Stimulated activated CD4-positive, alpha-beta T cell treated with anti-CD3 and anti-CD28 coated beads, Interleukin-2, amount 100 ng/mL, for 48 hours (primary cell): ENCODE measurements around the gene HSD17B10.
A peak's percentile ranks its signal among the peaks of the same experiment; 100 is the strongest.
"Not testable (repeated sequence)": the region's sequence is repeated elsewhere in the genome, so short reads cannot be mapped to it uniquely, and the experiment has no call there.

Experiments used
- DNase-seq, 2 donors: peaks; one replicate each; pipeline ENCODE4 v3.0.0-alpha.2; 2020

Gene HSD17B10

DNA sequence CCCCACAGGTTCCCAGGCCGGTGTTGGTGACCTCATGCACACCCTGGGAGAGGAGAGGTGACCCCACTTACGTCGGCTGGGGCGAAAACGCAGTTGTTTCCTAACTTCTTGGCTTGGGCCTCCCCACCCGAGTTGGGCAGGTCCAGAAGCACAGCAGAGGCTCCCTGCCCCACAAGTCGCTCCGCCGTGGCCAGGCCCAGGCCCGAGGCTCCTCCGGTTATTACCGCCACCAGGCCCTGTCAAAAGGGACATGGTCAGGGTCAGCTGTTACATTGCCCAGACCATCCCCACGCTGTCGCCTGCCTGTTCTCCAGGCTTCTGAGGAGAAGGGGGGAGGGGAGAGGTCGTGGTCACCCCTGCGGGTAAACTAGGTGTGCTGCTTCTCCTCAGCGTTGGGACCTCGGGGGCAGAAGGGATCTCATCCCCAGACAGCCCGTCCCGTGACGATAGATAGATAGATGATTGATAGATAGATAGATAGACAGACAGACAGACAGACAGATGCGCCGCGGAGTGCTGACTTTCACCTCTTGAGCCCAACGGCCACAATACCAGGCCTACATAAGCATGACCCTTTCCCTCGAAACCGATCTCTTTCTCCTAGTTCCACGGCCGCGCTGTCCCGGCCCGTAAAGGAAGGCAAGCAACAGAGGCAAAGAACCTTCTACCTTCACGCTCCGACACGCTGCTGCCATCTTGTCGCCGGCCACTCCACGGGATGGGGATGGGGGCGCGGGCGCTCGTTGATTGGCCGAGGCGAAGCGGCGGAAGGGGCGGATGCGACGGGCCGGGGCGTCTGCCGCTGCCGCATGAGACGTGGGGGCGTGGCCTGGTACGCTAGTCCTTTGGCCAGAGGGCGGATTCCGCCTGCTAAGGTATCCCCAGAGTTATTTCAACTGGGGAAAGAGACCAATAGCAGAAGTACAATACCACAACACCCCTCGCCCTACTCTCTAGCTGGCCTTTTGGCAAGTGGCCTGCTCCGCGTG is at the start of gene HSD17B10:
Gene HSD17B10 (minus strand): TSS at position 720 of the 989 bp plus-strand sequence. CDS start 25 bp downstream, at position 695.
- peak; percentile 76 to 84 for DNase-seq

DNA sequence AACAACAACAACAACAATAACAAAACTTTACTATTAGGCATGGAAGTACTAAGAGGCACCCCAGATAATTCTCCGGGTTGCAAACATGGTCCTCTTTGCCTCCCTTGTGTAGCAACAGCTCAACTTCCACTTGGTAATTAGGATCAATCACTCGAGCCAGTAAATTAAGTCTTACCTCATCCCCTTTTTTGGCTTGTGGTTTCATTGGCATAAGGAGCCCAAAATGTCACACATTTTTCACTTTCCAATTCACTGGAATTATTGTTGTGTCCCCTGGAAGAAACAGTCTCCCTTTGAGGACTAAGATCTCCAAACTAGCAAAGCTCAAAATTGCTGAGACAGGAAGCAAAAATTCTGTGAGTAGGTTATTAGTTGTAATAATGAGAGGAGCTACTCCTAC is 49.2 kb upstream of the HSD17B10 start:
- DNase-seq, result no peak

DNA sequence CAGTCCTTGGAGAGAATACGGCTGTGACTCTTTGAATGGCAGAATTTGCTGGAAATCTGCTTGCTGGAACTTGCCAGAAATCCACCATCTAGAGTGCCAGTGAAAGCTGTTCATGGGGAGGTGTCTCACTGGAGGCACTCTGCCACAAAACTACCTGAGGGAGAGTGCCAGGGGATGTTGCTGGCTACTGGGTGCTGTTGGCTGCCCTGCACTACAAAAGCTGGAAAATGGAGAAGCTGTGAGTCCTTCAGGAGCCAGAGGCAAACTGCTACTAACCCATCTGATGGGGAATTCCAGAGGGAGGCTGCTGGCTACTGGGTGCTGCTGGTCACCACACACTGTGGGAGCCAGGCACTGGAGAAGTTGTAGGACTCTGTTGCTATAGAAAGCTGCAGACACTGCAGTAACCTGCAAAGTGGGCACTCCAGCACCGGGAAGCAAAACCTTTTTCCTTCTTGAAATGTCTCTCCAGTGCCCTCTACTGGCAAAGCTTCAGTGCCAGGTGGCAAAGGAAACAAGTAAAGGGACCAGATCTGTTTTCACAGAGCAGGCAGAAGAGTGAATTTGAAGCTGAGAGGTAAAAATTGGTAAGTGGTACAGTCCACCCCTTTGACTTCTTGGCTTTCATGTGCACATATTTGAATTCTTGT is 47.8 kb upstream of the HSD17B10 start:
- peak; percentile 37 to 46 for DNase-seq

DNA sequence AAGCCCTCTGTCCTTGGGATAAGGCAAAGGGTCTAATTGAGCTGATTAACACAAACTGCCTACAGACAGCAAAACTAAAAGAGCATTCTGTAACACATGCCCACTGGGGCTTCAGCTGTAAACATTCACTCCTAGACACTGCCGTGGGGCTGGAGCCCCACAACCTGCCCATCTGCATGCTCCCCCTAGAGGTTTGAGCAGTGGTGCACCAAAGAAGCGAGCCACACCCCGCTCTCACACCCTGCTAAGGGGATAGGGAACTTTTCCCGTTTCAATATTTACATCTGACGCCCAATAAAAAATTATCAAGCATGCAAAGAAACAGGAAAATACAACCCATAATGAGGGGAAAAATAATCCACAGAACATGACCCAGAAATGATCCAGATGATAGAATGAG is 46.9 kb upstream of the HSD17B10 start:
- DNase-seq, result peak; percentile 1 to 4

- DNase-seq, result no peak
These were observed 45.1 kb upstream of the HSD17B10 start for GRCh38 chrX:53479301-53479700.

DNA sequence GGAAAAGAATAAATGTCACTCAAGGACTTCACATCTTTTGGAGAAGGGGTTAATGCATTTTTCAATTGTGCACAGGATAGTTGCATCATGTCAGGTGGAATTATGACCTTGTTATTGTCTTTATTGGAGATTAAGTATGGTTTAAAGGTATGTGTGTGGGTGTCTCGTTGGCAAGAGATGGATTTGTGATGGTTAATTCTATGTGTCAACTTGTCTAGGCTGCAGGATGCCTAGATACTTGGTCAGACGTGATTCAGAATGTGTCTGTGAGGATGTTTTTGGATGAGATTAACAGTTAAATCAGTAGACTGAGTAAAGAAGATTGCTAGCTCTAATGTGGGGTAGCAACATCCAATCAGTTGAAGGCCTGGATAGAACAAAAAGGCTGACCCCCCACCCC is 42.2 kb upstream of the HSD17B10 start:
- DNase-seq, result no peak

- DNase-seq, result no peak
These were observed 40.5 kb upstream of the HSD17B10 start for GRCh38 chrX:53474707-53475106.

DNA sequence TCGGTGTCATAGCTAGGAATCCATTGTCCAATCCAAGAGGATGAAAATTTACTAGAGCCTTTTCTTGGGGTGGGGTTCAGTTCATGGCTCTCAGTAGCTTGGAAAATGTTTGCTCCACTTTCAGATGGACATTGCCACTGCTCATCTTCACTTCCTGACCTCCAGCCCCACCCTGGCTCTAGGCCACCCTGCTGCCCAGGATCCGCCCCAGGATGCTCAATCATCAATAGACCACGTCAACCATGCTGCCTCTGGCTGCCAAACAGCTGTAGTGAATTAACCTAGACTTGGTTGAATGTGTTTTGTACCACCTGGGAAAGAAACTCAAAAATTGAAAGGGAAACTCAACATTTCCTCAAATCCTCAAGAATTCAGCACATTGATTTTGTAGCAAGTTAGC is 37.2 kb upstream of the HSD17B10 start:
- no peak for DNase-seq

DNA sequence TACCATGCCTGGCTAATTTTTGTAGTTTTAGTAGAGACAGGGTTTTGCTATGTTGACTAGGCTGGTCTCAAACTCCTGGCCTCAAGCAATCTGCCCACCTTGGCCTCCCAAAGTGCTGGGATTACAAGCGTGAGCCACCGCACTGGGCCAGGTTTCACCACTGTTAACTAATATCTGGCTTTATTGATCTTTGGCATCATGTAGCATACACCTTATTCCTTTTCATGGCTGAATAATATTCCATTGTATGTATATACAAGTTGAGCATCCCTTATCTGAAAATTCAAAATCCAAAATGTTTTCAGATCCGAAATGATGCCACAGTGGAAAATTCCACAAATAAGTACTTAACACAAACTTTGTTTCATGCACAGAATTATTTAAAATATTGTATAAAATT is 34.5 kb upstream of the HSD17B10 start:
- not testable (repeated sequence) for DNase-seq

GRCh38 chrX:53458082-53458481 is 23.9 kb upstream of the HSD17B10 start:
- no peak for DNase-seq

- no peak for DNase-seq
These were observed 22.1 kb upstream of the HSD17B10 start for GRCh38 chrX:53456254-53456653.

GRCh38 chrX:53452812-53453211 is 18.6 kb upstream of the HSD17B10 start:
- DNase-seq, result no peak

- no peak for DNase-seq
These were observed 15.5 kb upstream of the HSD17B10 start for GRCh38 chrX:53449632-53450031.

GRCh38 chrX:53447441-53447840 is 13.3 kb upstream of the HSD17B10 start:
- DNase-seq, result no peak

GRCh38 chrX:53445977-53446376 is 11.8 kb upstream of the HSD17B10 start:
- peak in 1 of 2 donors; percentile 34 for DNase-seq

GRCh38 chrX:53442322-53442631 is 8.1 kb upstream of the HSD17B10 start:
- DNase-seq, result no peak

DNA sequence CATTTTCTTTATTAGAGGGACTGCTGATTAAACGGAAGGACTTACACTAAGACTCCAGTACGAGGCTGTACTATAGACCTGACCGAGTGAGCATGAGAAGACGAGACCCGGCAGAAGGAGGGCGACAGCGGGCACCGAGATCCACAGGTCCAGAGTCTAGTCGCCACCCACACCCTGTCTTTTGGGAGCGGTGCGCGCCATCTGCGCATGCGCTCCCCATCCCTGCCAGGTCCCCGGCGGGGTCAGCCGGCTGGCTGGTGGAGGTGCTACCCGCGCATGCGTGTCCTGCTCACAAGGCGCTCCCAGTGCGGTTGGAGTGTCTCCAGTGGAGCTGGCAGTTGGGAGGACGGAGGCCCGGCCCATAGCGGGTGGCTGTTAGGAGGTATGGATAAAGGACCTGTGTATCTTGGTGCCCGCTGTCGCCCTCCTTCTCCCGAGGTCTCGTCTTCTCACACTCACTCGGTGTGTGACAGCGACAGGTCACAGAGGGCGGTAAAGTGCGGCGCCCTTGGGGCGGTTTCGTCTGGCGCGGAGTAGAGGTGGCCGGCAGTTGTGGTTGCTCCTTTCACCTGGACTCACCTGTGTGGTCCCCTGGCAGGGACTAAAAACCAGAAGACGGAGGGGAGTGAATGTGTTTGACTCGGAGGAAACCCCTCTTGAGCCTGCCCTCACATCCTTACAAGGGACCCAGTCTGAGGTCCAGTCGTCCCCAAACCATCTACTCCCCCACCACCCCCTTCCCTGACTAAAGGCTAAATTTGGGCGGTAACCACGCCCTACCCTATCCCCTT is 7.6 kb upstream of the HSD17B10 start:
- DNase-seq, result peak; percentile 64 to 71

GRCh38 chrX:53440621-53441517 is 6.7 kb upstream of the HSD17B10 start:
- DNase-seq, result peak in 1 of 2 donors; percentile 8

DNA sequence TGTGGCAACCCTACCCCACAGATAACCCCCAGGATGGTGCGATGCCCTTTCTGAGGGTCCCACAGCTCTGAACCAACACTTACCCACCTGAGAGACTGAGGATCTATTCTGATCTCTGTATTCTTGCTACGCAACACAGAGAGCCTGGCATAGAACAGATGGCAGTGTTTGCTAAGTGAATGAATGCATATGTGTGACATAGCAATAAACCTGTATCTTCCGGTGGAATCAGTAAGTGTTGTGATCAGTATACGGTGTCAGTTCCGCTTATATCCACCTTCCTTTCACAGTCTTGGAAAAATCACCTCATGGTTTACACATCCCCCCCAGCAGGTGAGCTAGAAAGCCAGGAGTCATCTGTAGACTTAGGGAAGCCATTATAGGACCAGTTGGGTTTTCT is 5.9 kb upstream of the HSD17B10 start:
- DNase-seq, result no peak

DNA sequence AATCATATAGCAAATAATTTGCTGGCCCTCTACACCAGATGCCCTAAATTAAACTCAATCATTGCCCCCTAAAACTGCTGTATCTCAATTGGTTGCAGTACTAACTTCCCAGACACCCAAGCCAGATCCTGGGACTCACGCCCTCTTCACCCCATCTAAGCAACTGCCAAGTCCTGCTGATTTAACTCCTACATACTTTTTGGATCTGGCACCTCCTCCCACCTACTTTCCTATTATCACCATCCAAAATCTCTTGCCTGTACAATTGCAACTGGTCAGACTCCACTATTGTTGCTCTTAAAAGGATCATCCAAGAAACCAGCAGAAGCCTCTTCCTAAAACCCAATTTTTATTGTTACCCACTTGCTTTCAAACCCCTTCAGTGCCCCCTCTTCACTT is 4.7 kb upstream of the HSD17B10 start:
- no peak for DNase-seq

DNA sequence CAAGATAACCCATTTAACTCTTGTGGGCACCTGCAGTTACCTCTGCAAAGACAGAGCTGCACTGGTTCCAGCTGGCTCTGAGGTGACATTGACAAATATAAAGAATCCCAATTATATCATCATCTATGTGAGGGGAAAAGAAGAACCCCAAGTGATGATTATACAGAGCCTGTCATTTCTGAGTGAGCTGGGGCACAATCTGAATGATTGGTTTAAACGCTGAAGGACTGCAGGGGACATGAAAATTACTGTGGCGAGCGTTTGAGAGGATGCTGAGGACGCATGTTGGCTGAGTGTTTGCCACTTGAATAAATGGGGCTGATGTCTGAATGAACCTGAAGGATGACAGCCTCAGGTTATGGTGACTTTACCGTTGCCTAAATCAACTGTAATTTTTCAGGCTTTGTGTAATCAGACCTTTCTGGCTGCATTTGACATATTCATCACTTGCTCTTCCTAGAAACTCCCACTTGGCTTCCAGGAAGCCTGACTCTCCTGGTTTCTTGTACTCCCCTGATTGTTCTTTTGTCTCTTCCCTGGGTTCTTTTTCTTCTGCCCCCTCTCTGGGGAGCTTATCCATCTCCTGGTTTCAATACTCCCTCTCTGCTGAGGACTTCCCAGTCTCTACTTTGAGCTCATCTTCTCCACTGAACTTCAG is 4.1 kb upstream of the HSD17B10 start:
- no peak for DNase-seq

DNA sequence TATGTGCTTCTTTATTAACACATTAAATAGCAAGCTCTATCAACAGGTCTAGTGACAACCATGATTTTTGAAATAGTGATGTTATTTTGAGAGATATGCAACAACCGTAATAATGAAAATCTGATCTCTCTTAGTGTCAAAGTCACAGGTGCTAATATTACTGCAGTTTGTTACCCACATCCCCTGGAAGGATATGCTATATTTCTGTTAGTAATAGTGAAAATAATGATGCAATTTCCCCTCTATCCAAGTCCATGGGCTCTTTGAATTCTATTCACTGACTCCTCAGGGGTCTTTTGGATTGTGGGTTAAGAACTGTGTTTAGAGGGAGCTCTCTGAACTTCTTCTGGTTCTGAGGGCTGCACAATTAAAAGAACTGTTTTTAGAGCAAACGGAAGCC is 3.0 kb upstream of the HSD17B10 start:
- no peak for DNase-seq
